Stimulated activated CD4-positive, alpha-beta T cell treated with anti-CD3 and anti-CD28 coated beads, Interleukin-12 subunit alpha, Interleukin-12 subunit beta, amount 100 ng/mL, for 24 hours (primary cell): ENCODE data around the gene INPP5E.

Source experiments
- DNase-seq, 2 experiments: peaks; one replicate each; pipeline ENCODE4 v3.0.0-alpha.2; 2020; ENCODE audit warnings: low read depth in 2 of 2

Gene INPP5E, protein sequence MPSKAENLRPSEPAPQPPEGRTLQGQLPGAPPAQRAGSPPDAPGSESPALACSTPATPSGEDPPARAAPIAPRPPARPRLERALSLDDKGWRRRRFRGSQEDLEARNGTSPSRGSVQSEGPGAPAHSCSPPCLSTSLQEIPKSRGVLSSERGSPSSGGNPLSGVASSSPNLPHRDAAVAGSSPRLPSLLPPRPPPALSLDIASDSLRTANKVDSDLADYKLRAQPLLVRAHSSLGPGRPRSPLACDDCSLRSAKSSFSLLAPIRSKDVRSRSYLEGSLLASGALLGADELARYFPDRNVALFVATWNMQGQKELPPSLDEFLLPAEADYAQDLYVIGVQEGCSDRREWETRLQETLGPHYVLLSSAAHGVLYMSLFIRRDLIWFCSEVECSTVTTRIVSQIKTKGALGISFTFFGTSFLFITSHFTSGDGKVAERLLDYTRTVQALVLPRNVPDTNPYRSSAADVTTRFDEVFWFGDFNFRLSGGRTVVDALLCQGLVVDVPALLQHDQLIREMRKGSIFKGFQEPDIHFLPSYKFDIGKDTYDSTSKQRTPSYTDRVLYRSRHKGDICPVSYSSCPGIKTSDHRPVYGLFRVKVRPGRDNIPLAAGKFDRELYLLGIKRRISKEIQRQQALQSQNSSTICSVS

GRCh38 chr9:136439481-136440408 is at the start of gene INPP5E:
Gene INPP5E (minus strand): TSS chr9:136439845. CDS start chr9:136439419, 426 bp downstream.
- peak; percentile 56 to 74 for DNase-seq

DNA sequence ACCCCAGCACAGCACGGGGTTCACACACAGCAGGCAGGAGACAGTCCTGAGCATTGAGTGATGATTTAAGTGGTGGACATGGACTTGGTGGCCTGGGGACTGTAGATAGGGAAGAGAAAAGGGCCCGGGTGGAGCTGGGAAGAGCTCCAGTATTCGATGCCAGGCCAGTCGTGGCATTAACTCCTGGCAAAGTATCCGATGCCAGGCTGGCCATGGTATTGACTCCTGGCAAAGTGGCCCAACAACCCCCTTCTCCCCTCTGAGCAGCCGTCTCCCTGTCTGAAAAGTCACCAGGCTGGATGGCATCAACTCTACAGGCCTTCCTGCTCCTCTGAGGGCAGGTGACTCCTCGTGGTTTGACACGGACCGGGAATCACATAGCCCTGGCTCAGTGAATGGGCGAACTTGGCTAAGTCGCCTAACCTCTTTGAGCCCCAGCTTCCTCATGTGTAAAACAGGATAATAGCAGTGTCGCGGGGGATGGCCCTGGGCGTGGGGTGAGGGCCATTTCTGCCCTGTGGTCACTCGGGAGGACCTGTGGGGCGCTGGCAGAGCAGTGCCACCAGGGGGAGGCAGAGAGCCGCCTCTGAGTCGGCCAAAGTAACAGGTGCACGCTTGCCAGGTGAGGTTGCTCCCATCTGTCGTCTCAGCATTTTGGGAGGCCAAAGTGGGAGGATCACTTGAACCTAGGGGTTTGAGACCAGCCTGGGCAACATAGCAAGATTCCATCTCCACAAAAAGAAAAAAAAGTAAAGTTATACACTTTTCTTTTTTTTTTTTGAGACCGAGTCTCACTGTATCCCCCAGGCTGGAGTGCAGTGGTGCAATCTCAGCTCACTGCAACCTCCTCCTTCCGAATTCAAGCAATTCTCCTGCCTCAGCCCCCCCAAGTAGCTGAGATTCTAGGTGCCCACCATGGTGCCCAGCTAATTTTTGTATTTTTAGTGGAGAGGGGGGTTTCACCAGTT is 48.9 kb upstream of the INPP5E start:
- DNase-seq = peak; percentile 46 to 67

DNA sequence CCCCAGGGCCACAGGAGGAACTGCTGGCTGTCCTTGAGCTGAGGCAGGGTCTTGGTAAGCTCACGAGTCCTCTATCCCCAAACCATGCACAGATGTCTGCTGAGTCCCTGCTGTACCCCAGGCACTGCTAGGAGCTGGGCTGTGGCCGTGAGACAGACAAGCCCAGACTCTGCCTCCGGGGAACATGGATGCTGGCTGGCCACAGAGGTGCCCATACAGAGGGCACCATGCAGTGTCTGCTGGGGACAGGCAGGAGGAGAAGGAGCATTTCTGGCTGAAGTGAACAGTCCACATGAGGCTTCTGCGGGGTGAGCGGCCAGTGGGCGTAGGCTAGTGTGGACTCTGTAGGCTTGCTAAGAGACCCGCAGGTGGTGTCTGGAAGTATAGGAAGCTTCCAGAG is 48.0 kb upstream of the INPP5E start:
- no peak for DNase-seq

GRCh38 chr9:136486823-136487620 is 47.4 kb upstream of the INPP5E start:
- no peak for DNase-seq

DNA sequence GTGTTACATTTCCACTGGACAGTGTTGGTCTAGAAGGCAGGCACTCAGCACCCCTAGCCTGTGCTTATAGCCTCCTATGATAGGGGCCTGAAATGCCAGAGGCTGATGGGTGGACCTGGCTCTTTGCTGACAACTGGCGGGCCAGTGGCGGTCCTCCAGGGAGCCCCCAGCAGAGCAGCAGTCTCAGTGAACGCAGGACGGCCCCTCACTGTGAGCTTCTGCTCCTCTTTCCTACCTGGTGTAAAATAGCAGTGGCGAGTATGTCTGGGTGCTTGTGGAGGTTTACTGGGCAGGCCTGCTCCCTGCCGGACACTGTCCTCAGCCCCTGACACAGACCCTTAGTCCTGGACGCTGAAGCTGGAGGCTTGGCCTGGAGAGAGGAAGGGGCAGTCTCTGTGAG is 46.5 kb upstream of the INPP5E start:
- no peak for DNase-seq

DNA sequence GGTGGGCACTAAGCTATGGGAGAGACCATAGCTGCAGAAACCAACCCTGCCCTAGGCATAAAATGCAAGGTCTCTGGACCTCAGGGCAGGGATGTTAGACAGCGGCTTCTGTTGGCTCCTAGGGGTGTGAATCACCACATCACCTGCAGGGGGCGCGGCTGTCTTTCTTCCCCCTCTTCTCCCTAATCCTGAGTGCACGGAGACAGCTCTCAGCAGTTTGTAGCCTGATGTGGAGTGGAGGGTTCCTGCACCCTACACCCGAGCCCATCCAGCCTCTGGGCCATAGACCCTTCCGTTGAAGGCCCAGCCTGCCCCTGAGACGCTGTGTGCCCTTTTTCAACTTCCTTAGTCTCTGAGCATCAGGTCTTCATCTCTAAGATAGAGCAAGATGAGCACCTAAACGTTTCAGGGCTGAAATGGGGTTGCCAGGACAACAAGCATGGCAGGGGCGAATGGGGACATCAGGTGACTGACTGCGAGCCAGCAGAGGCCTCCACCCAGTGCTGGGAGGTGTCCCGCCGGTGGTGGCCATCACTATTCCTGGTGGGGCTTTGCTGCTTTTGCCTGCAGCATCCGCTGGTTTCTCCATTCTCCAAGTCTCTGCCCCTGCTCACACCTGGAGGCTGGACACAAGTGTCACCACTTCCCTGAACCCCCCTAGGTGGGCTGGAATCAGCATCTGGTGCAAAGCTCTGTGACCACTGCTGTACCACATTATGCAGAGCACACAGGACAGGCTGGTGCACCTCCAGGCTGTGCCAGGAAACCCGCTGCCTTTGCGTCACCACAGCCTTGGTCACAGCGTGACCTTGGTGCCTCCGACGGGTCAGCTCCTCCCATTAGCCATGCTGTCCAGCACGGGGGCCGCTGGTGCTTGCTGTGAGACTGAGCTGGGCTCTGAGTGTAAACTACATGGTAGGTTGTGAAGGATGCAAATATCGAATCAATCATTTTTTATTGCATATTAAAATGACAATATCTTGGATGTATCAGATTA is 45.7 kb upstream of the INPP5E start:
- DNase-seq = peak; percentile 67 to 82

DNA sequence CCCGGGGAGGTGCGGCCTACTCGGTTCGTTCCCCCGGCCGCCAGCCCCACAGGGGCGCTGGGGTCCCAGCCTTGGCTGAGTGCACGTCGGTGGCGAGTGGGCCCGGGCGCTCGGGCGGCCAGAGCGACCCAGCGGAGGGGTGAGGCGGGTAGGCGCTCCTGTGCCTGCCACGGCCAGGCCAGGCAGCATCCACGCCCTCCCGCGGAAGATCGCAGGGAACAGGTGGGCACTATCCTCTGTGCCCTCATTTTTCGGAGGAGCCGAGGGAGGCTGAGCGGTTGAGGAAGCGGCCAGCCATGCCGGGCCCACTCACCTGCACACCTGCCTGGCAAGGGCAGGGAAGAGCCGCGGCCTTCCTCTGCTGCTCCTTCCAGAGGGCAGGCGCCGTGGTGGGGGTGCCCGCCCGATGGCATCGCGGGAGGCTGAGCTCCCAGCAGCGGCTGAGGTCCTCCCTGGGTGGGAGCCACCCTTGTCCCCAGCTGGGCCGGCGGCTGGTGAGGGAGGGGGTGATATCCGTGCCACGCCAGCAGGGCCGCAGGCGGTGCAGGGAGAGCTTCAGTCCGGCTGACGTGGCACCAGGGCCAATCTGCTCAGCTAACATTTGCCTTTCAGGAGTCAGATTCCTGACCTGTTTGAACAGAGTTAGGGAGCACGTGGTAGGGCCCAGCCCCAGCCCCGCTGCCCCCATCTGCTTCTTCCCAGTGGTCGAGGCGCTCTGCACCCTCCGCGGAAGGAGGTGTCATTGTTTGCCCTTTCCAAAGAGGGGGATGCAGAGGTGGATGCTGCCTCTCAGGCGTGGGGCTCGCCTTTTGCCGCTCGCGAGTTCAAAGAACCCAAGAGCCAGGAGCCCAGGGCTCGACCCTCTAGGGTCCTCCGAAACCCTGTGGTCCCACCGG is 44.8 kb upstream of the INPP5E start:
- no peak for DNase-seq

GRCh38 chr9:136483589-136484152 is 44.0 kb upstream of the INPP5E start:
- DNase-seq = peak; percentile 86 to 91

DNA sequence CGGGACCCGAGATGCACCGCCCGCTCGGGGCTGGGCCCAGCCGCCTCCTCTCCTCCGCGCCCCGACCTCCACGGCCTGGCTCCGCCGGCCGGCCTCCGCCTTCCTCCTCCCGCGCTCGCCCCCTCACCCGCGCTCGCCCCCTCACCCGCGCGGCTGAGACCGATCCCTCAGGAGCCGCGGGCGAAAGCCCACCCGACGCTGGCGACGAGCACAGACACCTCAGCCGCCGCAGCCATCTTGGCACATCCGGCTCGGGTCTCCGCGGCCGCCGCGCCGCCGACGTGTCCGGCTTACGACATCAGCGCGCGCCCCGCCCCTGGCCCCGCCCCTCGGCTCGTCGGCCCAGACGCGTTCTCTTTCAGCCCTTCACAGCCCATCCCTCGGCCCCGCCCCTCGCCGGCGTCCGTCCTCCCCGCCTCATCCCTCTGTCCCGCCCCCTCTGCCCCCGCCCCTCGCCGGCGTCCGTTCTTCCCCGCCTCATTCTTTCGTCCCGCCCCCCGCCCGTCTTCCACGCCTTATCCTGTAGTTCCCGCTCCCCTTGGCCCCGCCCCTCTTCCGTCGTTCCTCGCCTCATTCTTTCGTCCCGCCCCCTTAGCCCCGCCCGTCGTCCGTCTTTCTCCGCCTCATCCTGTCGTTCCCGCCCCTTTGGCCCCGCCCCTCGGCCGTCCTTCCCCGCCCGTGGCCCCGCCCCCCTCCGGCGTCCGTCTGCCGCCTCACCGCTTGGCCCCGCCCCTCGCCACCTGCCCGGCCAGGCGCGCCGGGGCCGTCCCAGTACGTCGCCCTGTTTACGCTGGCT is 43.3 kb upstream of the INPP5E start, which contains the start of gene SEC16A:
Gene SEC16A, minus strand, starts transcription at position 248 of the 796 bp plus-strand sequence. CDS start 5,425 bp downstream, outside the sequence.
- DNase-seq = peak; percentile 100

DNA sequence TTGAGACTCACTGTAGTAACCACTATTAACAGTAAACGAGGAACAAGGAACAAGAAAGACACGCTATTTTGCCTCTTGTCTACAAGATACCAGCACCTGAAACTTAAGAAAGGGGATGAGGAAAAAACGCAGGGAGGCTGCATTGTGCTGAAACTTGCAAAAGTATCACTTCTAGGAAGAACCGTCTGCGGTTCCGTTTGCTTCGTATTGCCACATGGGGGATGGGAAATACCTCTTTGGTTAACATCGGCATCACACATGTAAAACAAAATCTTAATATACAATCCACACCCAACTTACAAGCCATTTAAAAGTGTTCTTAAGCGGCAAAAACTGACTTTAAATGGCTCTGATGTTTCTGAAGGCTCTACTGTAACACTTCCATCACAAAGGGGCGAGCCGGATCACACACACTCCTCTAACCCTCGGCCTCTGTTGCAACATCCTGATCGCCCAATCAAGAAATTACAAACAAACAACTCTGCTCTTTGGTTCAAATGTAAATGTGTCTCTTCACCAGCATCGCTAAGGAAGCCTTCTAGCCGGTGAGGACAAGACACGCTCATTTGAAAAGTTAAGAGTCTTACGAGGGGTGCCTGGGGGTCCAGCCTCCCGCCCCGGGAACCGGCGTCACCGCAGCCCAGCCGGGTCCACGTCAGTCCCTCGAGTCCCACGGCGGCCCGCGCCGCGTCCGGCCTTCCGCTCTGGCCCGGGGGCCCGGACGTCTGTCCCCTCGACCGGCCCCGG is 42.6 kb upstream of the INPP5E start:
- DNase-seq = no peak

- DNase-seq = no peak
These were observed 41.9 kb upstream of the INPP5E start for GRCh38 chr9:136481558-136481957.

- DNase-seq = no peak
These were observed 36.9 kb upstream of the INPP5E start for GRCh38 chr9:136476369-136477150.

DNA sequence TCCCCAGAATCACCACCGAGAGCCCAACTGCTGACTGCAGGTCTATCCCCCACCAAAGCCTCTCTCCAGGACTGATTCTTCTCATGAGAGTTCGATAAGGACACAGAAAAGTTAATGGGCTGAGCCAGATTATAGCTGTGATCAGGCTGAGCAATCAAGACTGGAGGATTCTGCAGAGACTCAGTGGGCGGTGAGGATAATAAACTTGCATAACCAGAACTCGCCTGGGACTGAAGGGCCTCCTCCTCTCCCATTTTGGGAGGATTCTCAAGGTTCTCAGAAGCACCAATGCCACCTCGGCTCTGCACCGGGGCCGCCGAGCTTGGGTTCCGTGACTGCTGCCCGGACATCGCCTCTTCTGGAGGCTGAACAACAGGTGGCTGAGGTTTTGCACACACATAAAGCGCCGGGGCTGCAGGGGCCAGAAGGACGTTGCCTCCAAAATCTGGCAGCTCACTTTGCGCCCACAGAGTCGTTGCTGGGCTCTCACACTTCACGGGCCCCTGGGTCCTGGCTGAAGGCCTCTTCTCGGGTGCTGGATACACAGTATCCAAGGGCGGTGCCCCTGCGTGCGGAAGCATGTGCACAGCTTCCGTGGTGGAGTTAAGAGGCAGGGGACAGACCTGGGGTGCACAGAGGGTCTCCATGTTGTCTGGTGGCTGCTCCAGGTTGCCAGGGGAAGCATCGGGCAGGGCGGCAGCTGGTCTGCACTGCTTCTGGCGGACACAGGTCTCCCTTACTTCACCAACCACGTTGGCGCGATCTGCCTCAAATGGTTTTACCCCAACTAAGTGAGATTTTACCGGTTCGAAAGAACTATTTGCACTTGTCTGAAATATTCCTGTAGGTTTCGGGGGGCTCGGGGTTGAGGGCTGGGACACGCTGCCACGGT is 35.6 kb upstream of the INPP5E start:
- no peak for DNase-seq
